Measurements from ENCODE around the gene KRT71.

KRT71 gene

DNA sequence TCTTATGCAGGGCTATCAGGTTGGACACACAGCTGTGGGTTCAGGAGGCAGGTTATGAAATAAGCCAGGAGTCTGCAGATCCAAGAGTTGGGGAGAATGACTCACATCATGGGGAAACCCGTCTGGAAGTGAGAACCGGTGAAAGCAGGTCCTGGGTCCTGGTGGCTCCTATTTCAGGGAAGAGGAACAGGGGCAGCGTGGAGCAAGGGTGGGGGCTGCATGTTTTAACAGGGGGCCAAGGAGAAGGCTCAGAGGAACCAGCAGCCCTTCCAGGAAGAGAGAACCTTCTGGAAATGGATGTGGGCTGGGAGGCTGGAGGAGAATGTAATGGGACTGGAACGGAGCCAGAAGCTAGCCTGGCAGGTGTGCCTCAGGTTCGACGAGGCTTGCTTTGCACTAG lies 28.5 kb upstream of the KRT71 start:
- H3K27me3 Mint-ChIP-seq, result no peaks in the 10 kb centered on the region
- H3K27ac Mint-ChIP-seq, result no peak overlapping the region
- H3K4me3 Mint-ChIP-seq, result no peak overlapping the region
- H3K4me1 Mint-ChIP-seq (ENCODE audit: low read depth), result peaks cover 29% of the 10 kb centered on the region
- H3K36me3 Mint-ChIP-seq (ENCODE audit: low read depth), result no peaks in the 10 kb centered on the region
- H3K9me3 Mint-ChIP-seq, result no peaks in the 10 kb centered on the region

DNA sequence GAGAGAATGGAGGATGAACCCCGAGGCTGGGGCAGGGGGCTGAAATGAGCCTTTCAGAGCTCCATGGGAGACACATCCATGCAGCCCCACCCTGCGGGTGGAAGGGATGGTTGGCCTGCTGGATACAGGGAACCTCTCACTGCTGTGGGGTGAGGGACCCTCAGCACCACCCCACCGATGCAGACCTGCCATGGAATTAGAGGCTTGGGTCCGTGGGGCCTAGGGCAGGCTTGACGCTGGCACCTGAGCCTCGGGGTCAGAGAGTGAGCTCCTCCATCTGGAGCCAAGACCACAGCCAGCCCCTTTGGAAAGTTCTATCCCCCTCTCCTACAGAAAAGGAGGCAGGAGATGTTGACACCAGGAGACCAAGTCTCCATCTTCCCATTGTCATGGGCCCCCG lies 28.1 kb upstream of the KRT71 start:
- no peaks in the 10 kb centered on the region for H3K27me3 Mint-ChIP-seq
- no peaks in the 10 kb centered on the region for H3K36me3 Mint-ChIP-seq (ENCODE audit: low read depth)
- H3K27ac Mint-ChIP-seq, result no peak overlapping the region
- H3K4me3 Mint-ChIP-seq, result no peak overlapping the region
- H3K9me3 Mint-ChIP-seq, result no peaks in the 10 kb centered on the region
- H3K4me1 Mint-ChIP-seq (ENCODE audit: low read depth), result peaks cover 25% of the 10 kb centered on the region

DNA sequence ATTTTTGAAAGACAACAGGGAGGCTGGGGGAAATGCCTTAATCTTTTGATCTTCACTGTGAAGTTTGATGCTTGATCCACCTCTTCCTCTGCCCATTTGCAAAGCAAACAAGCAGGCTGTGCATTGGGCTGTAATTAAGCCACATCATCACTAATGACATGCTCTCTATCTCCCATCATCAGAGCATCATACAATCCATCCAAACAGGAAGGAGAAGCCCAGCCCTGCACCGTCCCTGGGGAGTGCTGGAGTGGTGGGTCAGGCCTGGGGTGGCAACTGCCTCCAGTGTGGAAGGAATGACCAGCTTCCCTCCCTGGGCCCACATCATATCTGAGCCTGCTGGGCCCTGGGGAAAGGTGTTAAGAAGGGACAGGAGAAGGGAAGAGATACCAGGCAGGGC lies 27.6 kb upstream of the KRT71 start:
- H3K9me3 Mint-ChIP-seq, result no peaks in the 10 kb centered on the region
- H3K4me1 Mint-ChIP-seq (ENCODE audit: low read depth), result peaks cover 19% of the 10 kb centered on the region
- no peak overlapping the region for H3K27ac Mint-ChIP-seq
- H3K4me3 Mint-ChIP-seq, result no peak overlapping the region
- no peaks in the 10 kb centered on the region for H3K27me3 Mint-ChIP-seq
- no peaks in the 10 kb centered on the region for H3K36me3 Mint-ChIP-seq (ENCODE audit: low read depth)

DNA sequence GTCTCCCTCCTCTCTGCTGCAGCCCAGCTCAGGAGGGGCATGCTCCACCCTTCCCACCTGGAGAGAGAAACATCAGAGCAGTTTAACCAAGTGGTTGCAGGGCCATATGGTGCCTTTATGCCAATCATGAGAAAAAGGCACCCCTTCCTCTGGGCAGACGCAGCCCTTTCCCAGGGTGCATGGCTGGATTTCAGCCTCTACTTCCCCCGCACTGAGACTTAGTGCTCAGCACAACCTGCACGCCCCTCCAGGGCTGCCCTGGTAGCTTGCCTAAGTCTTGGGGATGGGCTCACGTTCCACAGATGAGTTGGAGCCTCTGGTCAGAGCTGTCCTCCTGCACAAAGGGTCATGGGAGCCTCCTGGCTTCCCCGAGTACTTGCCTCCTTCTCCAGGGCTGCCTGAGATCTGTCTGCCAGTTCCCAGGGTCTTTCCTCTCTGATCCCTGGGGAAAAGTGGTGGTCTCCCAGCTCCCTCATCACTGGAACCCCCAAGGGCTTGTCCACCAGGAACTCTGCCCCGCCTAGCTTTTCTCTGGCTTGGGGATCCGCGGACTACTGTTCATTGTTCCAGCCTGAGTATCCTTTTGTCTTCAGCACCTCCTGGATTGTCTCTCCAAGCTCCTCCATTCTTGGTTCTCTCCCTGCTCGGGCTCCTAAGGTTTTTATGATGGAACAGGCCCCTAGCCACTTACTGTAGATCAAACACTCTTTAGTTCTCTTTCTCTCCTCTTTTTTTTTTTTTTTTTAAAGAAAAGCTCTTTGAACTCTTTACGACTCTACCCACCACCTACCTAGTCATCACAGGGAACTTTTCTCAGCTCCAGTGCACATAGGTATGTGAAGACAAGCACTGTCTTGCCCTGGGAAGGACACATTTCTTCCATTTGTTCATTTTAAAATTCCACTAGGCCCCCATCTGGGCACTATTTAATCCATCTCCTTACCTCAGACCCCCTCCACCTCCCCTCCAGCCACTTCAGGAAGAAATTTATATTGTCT lies 26.8 kb upstream of the KRT71 start:
- no peaks in the 10 kb centered on the region for H3K9me3 Mint-ChIP-seq
- H3K36me3 Mint-ChIP-seq (ENCODE audit: low read depth), result no peaks in the 10 kb centered on the region
- no peak overlapping the region for H3K4me3 Mint-ChIP-seq
- peaks cover 12% of the 10 kb centered on the region for H3K4me1 Mint-ChIP-seq (ENCODE audit: low read depth)
- no peaks in the 10 kb centered on the region for H3K27me3 Mint-ChIP-seq
- no peak overlapping the region for H3K27ac Mint-ChIP-seq

DNA sequence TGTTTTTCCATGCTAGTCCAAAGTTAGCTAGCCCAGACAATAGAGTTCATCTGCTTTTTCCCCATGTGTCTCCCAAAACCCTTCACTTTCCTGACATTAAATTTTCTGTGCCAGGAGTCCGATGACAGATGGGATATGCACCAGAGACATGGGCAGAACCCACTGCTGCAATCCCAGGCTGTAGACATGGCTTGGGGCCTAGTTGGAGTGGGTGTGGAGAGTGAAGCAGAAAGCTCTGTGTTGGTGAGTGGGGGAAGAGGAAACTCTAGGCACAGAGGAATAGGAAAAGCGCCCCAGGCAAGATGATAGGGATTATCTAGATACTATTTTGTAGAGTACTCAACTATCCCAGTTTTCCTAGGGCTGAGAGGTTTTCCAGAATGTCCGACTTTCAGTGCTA lies 25.5 kb upstream of the KRT71 start:
- Mint-ChIP-seq H3K27ac (no peak overlapping the region), H3K36me3 (ENCODE audit: low read depth) (no peaks in the 10 kb centered on the region), H3K27me3 (no peaks in the 10 kb centered on the region), H3K4me3 (no peak overlapping the region), H3K4me1 (ENCODE audit: low read depth) (peaks cover 12% of the 10 kb centered on the region), H3K9me3 (no peaks in the 10 kb centered on the region)

DNA sequence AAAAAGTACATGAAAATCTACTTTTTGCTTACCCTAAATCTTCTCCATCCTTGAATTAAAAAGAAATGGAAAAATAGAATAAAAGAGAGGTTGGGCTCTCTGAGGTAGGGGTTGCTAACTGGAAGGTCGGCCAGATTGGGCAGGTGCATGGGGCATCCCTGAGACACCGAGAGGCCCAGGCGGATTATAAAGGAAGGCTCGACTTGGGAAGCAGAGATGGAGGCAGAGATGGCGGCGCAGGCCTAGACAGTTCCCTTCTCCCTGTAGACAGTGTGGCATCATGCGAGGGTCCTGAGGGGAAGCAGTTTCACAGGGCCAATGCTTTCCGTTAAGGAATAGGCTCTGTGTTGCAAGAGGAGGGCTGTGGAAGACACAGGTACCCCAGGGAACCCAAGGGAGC lies 24.4 kb upstream of the KRT71 start:
- H3K4me3 Mint-ChIP-seq, result no peak overlapping the region
- H3K9me3 Mint-ChIP-seq, result no peaks in the 10 kb centered on the region
- H3K4me1 Mint-ChIP-seq (ENCODE audit: low read depth), result peaks cover 7% of the 10 kb centered on the region
- H3K27ac Mint-ChIP-seq, result no peak overlapping the region
- no peaks in the 10 kb centered on the region for H3K27me3 Mint-ChIP-seq
- no peaks in the 10 kb centered on the region for H3K36me3 Mint-ChIP-seq (ENCODE audit: low read depth)

DNA sequence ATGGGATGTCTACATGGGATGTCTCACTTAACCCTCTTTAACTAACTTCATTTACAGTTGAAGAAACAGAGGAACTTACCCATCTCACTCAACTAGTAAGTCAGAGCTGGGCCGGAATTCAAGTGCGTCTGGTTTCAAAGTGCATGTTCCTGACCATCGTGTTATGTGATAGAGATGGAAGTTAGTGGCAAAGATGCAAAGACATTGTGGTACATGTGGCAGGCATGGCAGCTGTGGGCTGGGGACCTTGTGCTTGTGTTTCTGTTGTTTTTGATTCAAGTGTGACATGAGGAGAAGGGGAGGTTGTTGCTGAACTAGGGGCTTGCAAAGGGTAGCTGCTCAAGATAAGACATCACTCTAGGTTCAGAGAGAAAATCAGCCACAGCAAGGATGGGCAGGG lies 23.0 kb upstream of the KRT71 start:
- H3K4me3 Mint-ChIP-seq, result no peak overlapping the region
- H3K9me3 Mint-ChIP-seq, result no peaks in the 10 kb centered on the region
- no peaks in the 10 kb centered on the region for H3K27me3 Mint-ChIP-seq
- H3K27ac Mint-ChIP-seq, result no peak overlapping the region
- peaks cover 7% of the 10 kb centered on the region for H3K4me1 Mint-ChIP-seq (ENCODE audit: low read depth)
- H3K36me3 Mint-ChIP-seq (ENCODE audit: low read depth), result no peaks in the 10 kb centered on the region

DNA sequence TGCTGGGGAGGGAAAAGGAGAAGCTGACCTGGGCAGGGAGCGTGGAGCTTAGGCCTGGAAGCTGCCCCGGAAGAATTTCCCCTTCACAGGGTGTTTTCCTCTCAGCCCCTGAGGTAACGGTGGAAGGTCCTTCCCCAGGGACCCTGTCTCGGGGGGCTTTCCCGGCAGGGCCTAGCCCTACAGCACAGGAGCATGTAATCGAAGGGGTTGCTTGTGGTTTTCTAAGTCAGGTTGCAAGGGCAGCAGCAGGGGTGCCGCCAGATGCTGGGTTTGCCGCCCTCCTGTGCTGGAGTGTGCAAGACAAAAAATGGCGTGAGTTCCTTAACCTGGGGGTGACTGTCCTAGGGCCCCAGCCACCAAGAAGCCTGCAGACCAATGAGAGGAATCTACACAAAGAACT lies 22.3 kb upstream of the KRT71 start:
- Mint-ChIP-seq H3K9me3 (no peaks in the 10 kb centered on the region), H3K27me3 (no peaks in the 10 kb centered on the region), H3K4me1 (ENCODE audit: low read depth) (peaks cover 4% of the 10 kb centered on the region), H3K4me3 (no peak overlapping the region), H3K36me3 (ENCODE audit: low read depth) (no peaks in the 10 kb centered on the region), H3K27ac (no peak overlapping the region)

DNA sequence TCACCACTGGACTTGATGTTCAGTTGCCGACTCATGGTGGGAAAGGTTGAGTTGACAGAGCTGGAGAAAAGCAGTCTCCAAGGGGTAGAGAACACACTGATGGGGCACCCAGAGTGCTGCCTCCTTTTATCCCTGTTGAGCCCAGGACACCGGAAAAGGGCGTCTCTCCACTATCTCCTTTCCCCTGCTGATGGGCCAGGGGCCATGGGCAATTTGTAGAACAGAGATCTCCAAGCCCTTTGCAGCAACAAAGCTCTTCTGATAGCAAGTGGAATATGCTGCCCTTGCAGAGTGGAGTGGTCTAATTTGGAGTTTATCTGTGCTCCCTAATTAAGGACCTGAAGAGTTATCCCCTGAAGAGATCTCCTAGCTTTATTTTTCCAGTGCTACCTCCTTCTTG lies 20.8 kb upstream of the KRT71 start, which contains the start of gene KRT74:
Gene KRT74 (minus strand): TSS at position 101 of the 400 bp plus-strand sequence. CDS start 66 bp downstream, at position 35.
- no peaks in the 10 kb centered on the region for H3K4me1 Mint-ChIP-seq (ENCODE audit: low read depth)
- H3K4me3 Mint-ChIP-seq, result no peak within 1 kb of the TSS
- no peaks in the 10 kb centered on the region for H3K27me3 Mint-ChIP-seq
- H3K9me3 Mint-ChIP-seq, result no peaks in the 10 kb centered on the region
- no peaks in the 10 kb centered on the region for H3K36me3 Mint-ChIP-seq (ENCODE audit: low read depth)
- no peak within 1 kb of the TSS for H3K27ac Mint-ChIP-seq

DNA sequence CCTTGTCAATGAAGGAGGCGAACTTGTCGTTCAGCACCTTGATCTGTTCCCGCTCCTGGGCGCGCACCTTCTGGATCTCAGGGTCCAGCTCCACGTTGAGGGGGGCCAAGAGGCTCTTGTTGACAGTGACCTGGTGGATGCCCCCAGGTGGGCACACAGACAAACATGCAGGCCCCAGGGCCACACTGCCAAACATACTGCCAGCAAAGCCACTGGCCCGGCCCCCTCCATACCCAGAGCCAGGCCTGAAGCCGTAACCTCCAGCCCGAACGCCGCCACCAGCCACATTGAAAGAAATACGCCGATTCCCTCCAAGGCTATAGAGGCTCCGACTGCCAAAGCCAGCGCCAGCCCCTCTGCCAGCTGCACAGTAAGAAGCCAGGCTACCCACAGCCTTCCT lies 20.4 kb upstream of the KRT71 start:
- no peaks in the 10 kb centered on the region for H3K4me1 Mint-ChIP-seq (ENCODE audit: low read depth)
- no peaks in the 10 kb centered on the region for H3K36me3 Mint-ChIP-seq (ENCODE audit: low read depth)
- H3K27me3 Mint-ChIP-seq, result no peaks in the 10 kb centered on the region
- no peaks in the 10 kb centered on the region for H3K9me3 Mint-ChIP-seq
- H3K4me3 Mint-ChIP-seq, result no peak overlapping the region
- H3K27ac Mint-ChIP-seq, result no peak overlapping the region

DNA sequence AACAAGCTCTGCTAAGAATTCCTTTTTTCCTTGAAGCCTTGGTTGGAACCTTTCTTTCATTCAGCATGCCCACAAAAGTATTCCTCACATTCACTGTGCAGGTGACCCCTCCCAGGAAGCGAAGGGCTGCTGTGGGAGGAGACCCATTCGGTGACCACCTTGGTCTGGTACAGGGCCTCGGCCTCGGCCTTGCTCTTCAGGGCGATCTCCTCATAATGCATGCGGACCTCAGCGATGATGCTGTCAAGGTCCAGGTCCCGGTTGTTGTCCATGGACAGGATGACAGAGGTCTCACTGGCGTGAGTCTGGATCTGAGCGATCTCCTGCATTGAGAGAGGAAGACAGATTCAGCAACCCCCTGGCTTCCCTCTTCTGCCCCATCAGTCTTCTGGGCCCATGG lies 17.6 kb upstream of the KRT71 start:
- Mint-ChIP-seq H3K27me3 (peaks cover under 1% of the 10 kb centered on the region), H3K9me3 (no peaks in the 10 kb centered on the region), H3K4me1 (ENCODE audit: low read depth) (no peaks in the 10 kb centered on the region), H3K36me3 (ENCODE audit: low read depth) (no peaks in the 10 kb centered on the region), H3K27ac (no peak overlapping the region), H3K4me3 (no peak overlapping the region)

DNA sequence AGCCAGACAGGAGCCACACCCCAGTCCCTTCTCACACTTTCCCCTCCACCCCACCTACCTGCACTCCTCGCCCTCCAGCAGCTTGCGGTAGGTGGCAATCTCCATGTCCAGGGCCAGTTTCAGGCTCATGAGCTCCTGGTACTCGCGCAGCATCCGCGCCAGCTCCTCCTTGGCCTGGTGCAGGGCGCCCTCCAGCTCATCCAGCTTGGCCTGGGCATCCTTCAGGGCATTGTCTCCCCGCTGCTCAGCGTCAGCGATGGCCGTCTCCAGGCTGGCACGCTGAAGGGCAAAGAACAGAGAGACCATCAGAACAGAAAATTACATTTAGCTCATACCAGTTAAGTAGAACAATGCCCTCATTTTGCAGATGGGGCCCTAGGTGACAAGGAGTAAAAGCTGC lies 15.2 kb upstream of the KRT71 start:
- Mint-ChIP-seq H3K27me3 (peaks cover 3% of the 10 kb centered on the region), H3K27ac (no peak overlapping the region), H3K4me3 (no peak overlapping the region), H3K9me3 (no peaks in the 10 kb centered on the region), H3K36me3 (ENCODE audit: low read depth) (no peaks in the 10 kb centered on the region), H3K4me1 (ENCODE audit: low read depth) (no peaks in the 10 kb centered on the region)

DNA sequence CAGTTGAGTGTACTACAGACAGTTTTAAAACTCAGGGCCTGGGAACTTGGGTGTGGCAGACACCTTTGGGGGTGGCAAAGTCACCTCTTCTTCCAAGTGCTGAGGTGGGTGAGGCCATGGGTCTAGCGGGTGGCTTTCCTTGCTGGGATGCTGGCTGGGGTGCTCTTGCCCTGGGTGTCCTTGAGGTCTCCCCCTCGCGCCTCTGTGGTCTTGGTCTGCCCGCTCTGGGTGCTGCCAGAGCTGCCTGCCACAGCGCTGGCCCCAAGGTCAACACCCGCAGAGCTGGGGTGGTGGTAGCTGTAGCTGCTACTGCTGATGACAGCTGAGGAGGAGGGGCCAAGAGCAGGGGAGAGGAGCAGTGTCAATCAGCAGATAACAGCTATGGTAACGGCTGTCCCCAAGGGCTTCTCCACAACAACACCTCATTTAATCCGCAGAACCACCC lies 13.9 kb upstream of the KRT71 start:
- peaks cover 3% of the 10 kb centered on the region for H3K27me3 Mint-ChIP-seq
- H3K9me3 Mint-ChIP-seq, result no peaks in the 10 kb centered on the region
- H3K27ac Mint-ChIP-seq, result no peak overlapping the region
- H3K4me1 Mint-ChIP-seq (ENCODE audit: low read depth), result no peaks in the 10 kb centered on the region
- no peak overlapping the region for H3K4me3 Mint-ChIP-seq
- no peaks in the 10 kb centered on the region for H3K36me3 Mint-ChIP-seq (ENCODE audit: low read depth)

DNA sequence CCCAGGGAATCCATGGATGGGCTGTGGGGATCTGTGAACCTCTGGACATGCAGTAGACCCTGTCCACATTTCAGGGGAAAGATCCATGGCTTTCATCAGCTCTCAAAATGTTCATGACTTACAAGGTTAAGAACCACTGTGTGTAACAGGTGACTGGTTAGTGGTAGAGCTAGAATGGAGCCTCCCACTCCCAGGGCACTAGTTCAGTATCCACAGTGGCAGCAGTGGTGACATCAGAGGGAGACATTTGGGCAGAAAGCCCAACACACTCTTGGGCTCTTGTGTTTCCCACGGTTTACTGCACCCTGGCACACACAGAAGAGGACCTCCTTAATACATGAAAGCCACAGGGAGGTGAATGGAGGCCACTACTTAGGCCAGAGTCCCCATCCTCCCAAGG lies 11.6 kb upstream of the KRT71 start:
- Mint-ChIP-seq H3K9me3 (no peaks in the 10 kb centered on the region), H3K36me3 (ENCODE audit: low read depth) (no peaks in the 10 kb centered on the region), H3K27me3 (peaks cover 3% of the 10 kb centered on the region), H3K4me1 (ENCODE audit: low read depth) (no peaks in the 10 kb centered on the region), H3K4me3 (no peak overlapping the region), H3K27ac (no peak overlapping the region)

DNA sequence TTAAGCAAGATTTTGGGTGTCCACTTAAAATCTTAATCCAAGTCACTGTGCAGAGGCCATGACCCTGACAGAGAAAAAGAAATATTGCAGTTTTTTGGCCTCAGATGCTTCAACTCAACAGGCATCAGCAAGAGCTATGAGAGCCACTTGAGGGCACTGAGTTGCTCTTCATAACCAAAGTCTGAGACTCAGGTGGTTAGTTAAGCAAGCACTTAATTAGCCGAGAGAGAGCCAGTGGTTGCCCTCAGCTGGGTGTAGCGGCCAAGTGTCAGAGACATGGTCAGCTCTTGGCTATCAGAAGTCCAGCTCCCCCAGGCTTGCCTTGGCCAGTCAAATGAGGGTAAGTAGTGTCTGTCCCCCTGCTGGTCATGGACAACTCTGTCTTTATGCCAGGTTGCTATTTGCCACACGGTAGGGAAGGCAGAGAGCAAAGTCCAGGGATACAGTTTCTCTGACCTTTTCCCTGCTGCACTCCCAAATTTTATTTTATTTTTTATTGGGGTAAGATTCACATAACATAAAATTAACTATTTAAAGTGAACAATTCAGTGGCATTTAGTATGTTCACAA lies 9.0 kb upstream of the KRT71 start:
- Mint-ChIP-seq H3K4me1 (ENCODE audit: low read depth) (peaks cover 7% of the 10 kb centered on the region), H3K4me3 (no peak overlapping the region), H3K36me3 (ENCODE audit: low read depth) (no peaks in the 10 kb centered on the region), H3K27ac (no peak overlapping the region), H3K27me3 (peaks cover 9% of the 10 kb centered on the region), H3K9me3 (no peaks in the 10 kb centered on the region)

Data from stimulated activated naive CD8-positive, alpha-beta T cell treated with anti-CD3 and anti-CD28 coated beads, Interleukin-15, Interleukin-2, amounts not matched to agents 100 ng/mL and 50 ng/mL, for 24 hours (primary cell).